Astrocyte of the cerebellum (primary cell): ENCODE results near the gene SPRYD4.
A peak's percentile ranks its signal among the peaks of the same experiment; 100 is the strongest.
"Not testable (repeated sequence)": the region's sequence is repeated elsewhere in the genome, so short reads cannot be mapped to it uniquely, and the experiment has no call there.

ENCODE experiments used
- DNase-seq: peaks from one replicate; pipeline ENCODE4 v3.0.0-alpha.2; 2011; ENCODE audit warnings: low read depth
- H3K4me3 ChIP-seq: 2 replicates; pipeline ENCODE4 v1.5.1; 2011; ENCODE audit warnings: mild to moderate bottlenecking, low read depth, low read length, moderate library complexity
- in situ Hi-C: cut with HindIII; loops from 2 replicates; pipeline ENCODE4 v1.10.0; 2017; ENCODE audit warnings: low sequenced_read_pairs
- TF ChIP-seq, protein P1 (sequence below): IDR thresholded peaks from 2 replicates; pipeline ENCODE4 v1.5.1; 2012; ENCODE audit warnings: low read length, low read depth, moderate library complexity, mild to moderate bottlenecking; ENCODE audit errors: missing control alignments

The SPRYD4 gene

DNA sequence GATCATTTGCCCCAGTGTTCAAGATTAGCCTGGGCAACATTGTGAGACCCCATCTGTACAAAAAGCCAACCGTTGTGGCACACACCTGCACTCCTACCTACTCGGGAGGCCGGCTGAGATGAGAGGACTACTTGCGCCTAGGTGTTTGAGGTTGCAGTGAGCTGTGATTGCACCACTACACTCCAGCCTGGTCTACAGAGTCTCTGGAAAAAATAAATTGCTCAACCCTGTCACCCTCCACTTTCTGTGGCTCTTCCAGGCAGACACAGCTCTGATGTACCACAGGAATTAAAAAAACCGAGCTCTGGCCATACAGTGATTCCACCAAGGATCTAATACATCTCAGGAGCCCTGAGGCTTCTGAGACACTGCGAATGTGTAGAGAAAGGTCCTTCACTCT, 33.5 kb upstream of the SPRYD4 start:
- TF ChIP-seq, protein P1, sequence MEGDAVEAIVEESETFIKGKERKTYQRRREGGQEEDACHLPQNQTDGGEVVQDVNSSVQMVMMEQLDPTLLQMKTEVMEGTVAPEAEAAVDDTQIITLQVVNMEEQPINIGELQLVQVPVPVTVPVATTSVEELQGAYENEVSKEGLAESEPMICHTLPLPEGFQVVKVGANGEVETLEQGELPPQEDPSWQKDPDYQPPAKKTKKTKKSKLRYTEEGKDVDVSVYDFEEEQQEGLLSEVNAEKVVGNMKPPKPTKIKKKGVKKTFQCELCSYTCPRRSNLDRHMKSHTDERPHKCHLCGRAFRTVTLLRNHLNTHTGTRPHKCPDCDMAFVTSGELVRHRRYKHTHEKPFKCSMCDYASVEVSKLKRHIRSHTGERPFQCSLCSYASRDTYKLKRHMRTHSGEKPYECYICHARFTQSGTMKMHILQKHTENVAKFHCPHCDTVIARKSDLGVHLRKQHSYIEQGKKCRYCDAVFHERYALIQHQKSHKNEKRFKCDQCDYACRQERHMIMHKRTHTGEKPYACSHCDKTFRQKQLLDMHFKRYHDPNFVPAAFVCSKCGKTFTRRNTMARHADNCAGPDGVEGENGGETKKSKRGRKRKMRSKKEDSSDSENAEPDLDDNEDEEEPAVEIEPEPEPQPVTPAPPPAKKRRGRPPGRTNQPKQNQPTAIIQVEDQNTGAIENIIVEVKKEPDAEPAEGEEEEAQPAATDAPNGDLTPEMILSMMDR = no peak
- in situ Hi-C loops = no loop called here
- no peak overlapping the region for H3K4me3 ChIP-seq
- no peak for DNase-seq

DNA sequence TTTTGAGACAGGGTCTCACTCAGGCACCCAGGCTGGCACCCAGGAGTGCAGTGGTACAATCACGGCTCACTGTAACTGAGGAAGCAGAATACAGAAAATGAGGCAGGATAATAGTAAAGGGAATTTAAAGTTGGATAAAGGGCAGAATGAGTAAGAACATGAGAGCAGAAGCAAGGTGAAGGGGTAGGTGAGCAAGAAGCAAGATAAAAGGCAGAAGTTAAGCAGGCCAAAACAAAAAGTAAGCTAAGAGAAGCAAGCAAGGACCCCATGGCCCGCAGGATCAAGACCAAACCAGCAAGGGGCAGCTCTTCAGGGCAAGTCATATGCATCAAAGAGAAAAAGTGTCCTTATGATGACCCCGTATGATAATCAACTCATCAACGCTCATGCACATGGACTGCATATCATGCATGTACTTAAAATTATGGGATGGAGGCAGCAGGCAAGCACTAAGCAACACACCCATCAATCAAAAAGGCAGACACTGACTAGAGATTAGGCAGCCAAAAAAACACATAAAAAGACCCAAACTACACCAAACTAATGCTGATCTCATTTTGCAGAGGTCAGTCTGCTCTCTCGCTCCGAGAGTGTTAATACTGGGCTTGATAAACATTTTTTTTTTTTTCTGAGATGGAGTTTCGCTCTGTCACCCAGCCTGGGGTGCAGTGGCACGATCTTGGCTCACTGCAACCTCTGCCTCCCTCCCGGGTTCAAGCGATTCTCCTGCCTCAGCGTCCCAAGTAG, 30.8 kb upstream of the SPRYD4 start:
- DNase-seq = no peak
- in situ Hi-C loops = no loop called here
- TF ChIP-seq, protein P1 = no peak
- H3K4me3 ChIP-seq = no peak overlapping the region

DNA sequence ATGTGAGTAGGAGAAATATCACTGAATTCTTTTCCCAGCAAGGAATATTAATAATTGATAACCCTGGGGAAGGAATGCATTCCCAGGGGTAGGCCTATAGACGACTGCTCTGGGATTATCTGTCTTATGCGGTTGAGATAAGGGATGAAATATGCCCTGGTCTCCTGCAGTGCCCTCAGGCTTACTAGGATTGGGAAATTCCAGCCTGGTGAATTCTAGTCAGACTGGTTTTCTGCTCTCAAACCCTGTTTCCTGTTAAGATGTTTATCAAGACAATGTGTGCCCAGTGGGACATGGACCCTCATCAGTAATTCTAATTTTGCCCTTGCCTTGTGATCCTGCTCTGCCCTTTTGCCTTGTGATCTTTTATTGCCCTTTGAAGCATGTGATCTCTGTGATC, 25.2 kb upstream of the SPRYD4 start:
- DNase-seq, H3K4me3 ChIP-seq, in situ Hi-C loops: not testable (repeated sequence)

DNA sequence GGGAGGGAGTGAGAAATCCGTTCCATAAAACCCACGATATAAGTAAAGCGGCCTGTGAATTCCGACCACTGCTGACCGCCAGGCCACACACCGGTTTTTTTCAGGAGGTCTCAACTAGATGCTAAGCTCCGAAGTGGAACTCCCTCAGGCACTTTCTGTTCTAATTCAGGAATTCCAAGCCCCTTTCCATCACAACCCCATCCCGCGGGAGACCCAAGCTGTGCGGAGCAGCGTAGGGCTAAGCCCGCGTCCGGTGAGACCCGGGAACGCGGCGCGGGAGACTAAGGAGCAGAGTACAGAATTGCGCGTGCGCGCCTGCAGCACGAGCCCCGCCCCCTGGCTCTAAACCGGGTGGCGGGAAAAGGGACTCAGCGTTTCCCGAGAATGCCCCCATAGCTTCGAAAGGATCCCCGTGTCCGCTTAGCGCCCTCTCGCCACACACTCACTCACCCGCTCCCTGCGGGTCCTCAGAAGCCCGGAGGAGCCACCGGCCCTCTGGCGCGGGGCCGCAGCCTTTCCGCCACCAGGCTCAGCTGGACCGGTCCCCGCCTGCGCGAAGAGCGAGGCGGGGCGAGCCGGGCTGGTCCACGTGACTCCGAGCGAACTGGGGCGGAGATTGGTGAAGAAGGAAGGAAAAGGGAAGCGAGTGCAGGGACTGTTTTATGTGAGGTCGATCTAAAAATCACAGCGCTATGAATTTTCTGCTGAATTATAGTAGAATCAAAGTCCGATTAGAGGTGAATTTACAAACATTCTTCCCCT, 19.3 kb upstream of the SPRYD4 start, which contains the start of gene TIMELESS:
TIMELESS (minus strand) TSS at position 567 of the 762 bp plus-strand sequence. CDS start 15,256 bp downstream, outside the sequence.
- TF ChIP-seq, protein P1 = peak; percentile 4
- in situ Hi-C loops = no loop called here
- H3K4me3 ChIP-seq = peak within 1 kb of the TSS; percentile 64
- DNase-seq = peak; percentile 57

DNA sequence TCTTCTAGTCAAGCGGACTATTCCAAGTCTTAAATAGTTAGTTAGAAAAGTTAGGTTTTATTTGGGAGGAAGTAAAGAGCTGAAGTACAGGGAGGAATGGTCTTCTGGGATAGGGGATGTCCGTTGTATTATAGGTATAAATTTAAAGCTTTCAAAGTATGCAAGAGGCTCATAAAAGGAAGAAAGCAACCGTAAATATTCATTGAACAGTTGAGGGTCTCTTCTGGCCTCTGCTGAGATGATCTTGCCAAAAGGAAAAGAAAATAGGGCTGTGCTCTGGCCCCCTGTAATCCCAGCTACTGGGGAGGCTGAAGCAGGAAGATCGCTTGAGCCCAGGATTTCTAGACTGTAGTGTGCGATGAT, 18.8 kb upstream of the SPRYD4 start:
- TF ChIP-seq, protein P1 = no peak
- no peak for DNase-seq
- in situ Hi-C loops = no loop called here
- peak overlapping the region; percentile 64 for H3K4me3 ChIP-seq

DNA sequence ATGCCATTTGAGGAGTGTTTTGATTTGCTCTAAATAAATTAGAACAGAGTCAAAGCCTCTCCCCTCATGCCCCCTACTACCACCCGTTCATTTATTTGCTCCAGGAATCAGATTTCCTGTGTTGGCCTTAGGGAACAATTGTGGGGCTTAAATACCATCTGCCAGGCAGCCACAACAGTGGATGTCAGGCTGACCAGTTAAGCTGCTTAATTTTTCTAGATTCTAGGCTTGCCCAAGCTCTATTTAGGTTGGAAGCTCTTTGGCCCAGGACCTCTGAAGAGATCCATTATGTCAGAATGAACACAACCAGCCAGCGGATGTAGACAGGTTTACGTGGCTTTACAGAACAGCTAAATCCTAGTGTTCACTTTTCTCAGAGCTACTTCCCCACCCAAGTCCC, 18.1 kb upstream of the SPRYD4 start:
- DNase-seq = no peak
- H3K4me3 ChIP-seq = no peak overlapping the region
- in situ Hi-C loops = loop anchor here (10.0 to 25.0 kb wide), 2 partner anchors 65 to 88 kb away; partner anchors contain the start of genes APOF and STAT2
- TF ChIP-seq, protein P1 = no peak

DNA sequence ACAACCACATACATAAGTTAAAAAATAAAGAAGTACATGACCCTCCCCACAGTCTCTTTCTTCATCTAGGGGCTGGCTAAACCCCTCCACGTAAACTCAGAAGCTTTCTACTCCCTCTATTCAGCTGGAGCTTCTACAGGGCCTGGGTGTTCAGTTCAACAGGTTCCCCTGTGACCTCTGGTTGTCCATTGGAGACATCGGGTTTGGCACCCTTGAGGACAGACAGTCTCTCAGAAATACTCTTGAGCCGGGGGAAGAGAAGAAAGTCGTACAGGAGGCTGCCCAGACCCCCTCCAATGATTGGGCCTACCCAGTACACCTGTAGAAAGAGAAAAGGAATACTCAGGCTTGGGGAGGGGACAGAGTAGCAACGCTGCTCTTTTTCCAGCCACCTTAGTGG, 17.2 kb upstream of the SPRYD4 start:
- no peak for DNase-seq
- in situ Hi-C loops = loop anchor here (10.0 to 25.0 kb wide), 2 partner anchors 64 to 89 kb away; partner anchors contain the start of genes APOF and STAT2
- H3K4me3 ChIP-seq = no peak overlapping the region
- TF ChIP-seq, protein P1 = no peak
